Stimulated activated CD4-positive, alpha-beta T cell treated with anti-CD3 and anti-CD28 coated beads, TNF-alpha, amount 100 ng/mL, for 1 hour (primary cell): ENCODE data around the gene CPZ.
"Not testable (repeated sequence)": the region's sequence is repeated elsewhere in the genome, so short reads cannot be mapped to it uniquely, and the experiment has no call there.

Experiments
- DNase-seq, 3 donors: peaks; one replicate each; pipeline ENCODE4 v3.0.0-alpha.2; 2020; ENCODE audit warnings: low read depth in 3 of 3, low spot score in 1 of 3

CPZ gene

DNA sequence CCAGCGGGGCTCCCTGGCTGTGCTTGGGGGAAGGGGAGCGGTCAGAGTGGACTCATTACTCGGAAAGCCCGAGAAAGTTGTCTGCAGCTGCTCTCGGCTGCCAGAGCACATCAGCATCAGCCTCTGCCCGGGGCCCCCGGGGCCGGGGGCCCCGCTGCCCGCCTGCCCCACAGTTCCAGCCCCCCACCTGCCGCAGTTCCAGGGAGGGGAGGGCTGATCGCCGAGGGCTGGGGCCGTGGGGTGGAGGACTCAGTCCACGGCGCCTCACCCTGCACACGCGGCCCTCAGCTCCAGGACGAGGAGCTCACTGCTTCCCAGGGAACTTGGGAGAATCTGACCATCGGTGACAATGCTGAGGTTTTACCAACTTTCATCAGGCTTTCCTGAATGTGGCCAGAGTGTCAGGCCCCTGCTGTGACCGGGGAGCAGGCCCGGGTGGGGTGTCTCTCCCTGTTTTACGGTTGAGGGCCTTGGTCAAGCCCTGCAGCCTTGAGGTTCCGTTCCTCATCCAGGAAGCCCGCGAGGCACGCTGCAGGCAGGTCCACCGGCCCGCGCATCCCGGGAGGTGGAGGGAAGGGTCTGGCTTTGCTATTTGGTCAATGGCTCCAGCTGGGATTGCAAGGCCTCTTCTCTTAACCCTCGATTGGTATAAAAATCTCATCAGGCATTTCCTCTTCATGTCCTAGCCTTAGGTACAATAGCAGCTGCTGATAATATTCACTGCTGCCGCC lies 57.2 kb downstream of the CPZ start:
- no peak for DNase-seq

DNA sequence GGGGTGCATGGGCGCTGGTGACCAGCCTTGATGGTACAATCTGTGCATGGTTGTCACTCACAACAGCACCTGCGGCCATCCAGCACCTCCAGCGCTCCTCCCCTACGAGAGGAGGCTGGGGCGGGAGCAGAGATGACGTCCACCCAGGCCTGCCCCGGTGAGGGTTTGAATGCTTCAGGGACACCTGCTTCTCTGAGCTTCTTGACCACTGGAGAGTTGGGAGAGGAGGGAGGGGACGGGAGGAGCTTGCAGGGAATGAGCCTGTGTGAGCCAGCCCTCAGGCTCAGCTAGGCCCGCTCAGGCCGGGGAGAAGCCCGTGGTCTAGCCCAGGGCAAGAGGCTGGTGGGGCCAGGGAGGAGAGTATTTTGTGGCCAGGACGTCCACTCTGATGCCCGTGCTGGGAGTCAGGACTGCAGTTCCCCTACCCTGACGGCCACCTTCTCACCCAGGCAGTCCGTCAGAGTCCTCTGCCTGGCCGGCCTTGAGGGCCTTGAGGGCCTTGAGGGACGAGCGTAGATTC lies 59.2 kb downstream of the CPZ start:
- DNase-seq: no peak

DNA sequence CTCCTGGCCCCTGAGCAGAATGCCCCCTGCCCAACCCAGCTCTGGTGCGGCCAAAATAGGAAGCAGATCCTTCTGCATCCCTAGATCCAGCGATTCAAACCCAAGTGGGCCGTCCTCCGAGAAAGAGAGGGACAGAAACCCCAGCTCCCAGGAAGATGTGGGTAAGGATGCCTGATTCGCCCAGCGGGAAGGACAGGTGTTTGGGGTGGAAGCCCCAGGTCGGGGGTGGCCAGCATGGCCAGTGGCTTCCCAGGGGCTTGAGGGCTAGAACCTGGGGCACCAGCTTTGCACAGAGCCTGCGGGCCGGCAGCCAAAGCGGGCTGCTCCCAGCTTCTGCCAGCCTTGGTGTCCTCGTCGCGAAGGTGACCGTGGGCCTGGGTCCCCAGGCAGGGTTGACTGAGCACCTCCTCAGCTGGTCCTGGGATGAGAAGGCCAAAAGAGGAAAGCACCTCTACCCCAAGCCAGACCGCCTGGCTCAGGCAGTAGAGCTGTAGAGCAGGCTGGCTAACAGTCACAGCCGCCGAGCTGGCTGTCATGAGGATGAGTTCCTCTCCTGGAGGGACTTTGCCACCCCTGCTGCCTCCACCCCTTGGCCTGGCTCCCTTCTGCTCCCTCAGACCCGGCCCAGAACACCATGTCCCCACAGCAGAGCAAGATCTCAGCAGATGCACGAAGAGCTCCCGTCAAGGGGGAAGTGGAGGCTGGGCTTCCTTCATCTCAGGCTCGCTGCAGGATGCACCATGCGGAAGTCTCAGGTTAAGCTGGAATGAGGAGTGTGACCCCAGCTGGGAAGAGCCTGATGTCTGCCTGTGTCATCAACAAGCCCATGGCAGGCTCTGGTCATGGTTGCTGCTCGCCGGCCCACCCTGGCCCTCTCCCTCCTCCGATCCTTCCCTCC lies 59.9 kb downstream of the CPZ start:
- no peak for DNase-seq

DNA sequence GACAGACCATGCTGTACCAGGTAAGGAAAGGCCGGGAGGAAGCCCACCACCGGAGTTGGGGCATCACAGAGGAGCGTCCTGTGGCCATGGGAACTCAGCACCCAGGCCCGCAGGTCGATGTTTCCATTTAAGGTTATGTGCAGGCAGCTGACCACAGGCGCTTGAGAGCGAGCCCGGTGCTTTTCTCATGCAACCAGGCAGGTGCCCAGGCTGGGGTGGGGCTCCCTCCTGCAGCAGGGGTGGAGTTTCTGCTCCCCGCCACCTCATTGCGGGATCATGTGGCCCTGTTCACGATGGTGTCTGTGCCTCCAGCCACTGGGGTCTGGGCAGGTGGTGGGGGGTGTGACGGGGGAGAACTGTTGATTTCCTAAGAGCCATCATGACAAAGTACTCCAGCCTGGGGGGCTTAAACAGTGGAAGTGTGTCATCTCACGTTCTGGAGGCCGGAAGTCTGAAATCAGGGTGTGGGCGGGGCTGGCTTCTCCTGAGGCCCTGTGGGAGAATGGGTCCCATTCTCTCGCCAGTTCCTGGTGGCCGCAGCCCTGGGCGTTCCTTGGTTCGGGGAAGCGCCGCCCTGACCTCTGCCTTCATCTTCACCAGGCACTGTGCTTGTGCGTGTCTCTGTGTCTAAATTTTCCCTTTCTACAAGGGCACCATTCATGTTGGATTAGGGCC lies 60.9 kb downstream of the CPZ start:
- DNase-seq: no peak

DNA sequence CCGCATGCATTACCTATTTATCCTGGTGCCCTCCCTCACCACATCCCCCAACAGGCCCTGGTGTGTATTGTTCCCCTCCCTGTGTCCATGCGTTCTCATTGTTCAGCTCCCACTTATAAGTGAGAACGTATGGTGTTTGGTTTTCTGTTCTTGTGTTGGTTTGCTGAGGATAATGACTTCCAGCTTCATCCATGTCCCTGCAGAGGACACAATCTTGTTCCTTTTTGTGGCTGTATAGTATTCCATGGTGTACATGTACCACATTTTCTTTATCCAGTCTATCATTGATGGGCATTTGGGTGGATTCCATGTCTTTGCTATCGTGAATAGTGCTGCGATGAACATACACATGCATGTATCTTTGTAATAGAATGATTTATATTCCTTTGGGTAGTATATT lies 61.6 kb downstream of the CPZ start:
- not testable (repeated sequence) for DNase-seq

DNA sequence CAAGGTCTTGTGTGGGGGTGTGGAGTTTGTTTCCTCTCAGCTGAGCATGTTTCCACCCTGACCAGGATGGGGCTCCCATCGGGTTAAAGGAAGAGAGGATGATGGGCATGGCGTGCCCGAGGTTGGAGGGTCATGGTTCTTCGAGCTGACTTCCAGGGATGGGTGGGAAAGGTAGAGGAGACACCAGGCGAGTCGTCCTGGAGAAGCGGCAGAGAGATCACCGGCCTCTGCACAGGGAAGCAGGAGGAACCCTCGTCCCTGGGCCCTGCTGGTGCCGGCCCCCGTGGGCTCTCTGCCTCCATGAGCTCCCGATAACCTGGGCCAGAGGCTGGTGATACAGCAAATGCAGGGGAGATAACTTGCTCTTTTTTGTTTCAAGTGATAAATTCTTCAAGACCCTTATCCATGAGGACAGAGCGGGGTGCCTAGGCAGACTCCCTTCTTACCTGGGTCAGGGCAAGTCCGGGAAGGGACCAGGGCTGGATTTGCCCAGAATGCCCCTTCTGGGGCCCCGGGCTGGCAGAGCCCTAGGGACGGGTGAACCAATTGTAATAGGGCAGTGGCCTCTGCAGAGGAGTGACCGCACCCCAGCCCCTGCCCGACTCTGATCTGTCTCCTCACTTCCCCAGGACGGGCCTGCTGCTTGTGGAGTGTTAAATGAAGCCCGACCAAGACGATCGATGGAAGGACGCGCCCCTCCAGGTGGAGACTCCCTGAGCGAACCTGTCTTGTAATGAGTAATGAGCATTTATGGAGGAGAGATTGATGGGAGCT lies 63.0 kb downstream of the CPZ start:
- DNase-seq: no peak

DNA sequence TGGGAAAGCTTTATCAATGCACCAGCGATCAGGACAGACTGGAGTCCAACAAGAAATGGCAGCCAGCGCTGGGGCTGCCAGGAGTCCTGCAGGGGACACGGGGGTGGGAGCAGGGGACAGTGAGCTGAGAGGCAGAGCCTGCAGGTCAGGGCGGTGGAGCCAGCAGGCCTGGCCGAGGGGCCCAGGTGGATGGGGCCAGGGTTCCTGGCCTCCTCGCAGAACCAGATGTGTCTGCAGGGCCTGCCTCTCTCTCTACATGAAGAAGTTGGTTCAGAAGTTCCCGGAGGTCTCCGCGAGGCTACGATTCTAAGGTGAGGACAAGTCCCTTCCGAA lies 63.6 kb downstream of the CPZ start:
- no peak for DNase-seq

DNA sequence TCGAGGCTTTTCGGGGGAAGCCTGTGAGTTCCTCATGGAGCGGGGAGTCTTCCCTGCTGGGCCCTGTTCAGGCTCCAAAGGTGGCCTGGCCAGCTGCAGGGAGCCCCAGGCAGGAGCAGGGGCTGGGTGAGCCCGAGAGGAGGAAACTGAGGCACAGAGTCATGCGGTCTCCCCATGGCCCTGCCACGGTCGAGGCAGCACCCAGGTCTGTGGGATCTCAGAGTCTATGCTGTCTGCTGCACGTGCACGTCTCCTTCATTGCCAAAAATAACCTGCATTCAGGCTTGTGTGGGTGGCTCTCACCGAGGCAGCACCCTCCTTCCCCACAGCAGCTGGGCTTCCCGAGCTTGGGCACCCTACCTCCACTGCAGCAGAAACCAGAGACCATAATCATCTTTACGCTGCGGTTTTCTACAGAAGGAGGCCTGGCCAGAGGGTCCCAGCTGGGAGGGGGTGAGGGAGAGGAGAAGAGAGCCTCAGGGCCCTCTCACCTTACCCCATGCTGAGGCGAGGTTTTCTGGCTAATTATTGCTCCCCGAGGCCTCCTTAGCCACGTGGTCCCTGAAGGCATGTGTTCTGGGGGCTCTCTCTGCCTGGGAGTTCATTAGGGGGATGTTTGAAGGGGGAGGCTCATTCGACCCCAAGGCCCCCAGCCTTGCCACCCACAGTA lies 64.3 kb downstream of the CPZ start:
- no peak for DNase-seq

DNA sequence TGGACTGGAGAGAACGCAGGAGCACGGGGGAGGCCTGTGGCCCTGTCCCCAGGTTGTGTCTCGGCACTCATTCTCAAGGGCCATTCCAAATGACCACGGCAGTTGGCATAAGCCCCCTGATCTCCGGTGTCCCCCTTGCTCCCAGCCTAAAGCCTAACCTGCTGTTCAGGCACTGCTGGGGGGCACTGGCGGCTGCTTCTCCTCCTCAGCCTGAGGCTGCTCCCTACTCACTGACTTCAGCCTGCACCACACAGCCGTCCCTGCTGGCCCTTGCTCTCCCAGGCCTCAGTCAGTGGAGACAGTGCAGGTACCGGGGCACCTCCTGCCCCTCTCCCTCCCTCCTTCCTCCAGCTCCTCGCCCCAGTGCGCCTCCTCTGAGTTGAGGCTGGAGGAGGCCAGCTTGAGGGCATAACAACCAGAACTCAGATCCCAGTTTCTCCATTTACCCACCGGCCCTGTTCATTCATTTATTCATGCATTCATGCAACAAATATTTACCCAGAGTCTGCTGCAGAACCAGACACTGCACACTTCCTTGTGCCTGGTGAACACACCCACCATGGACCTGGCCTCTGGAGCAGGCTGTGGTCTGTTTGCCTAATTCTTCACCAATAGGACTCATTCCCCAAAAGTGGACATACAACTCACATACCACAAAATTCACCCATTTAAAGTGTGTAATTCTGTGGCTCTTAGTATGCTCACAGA lies 65.0 kb downstream of the CPZ start:
- DNase-seq: no peak

DNA sequence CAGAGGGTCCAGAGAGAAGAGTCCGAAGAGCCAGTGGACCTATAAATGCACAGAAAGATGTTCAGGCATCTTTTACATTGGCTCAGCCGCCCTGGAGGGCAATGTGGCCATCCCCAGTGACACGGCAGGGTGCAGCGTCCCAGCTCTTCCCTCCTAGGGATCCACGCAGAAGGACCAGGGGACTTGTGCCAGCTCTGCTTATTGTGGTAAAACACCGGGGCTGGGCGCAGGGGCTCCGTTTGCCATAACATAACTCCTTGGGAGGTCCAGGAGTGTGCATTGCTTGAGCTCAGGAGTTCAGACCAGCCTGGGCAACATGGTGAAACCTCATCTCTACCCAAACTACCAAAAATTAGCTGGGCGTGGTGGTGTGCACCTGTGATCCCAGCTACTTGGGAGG lies 70.2 kb downstream of the CPZ start:
- no peak for DNase-seq

DNA sequence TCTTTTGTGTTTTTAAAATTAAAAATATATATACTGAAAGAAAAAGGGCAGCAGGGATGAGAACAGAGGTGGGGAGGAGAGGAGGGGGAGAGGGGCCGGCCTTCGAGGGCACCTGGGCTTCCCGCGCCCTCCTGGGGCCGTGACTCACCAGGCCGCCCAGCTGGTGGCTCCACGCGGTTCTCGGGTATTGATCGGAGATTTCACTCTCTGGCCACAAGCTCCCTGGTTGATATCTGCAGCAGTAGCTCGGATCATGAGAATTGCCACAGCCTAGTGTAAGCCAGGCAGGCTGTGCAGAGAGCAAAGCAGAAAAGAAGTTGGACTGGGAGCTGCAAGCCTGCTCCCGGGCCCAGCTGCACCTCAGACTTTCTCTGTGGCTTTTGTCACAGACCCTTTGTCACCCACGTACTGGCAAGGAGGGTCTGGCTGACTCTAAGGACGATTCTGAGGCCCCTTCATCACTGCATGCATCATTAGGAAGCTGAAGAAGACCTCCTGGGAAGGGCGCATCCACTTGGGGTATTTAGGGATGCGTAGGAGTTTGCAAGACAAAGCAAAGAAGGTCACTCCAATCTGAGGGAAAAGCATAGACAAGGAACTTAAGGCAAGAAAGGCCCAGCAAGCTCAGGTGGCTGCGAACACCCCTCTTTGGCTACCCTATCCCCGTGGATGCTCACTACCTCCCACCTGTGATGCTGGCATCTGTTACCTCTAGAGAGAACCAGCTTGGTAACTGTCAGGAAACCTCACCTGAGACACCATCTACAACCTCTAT lies 71.7 kb downstream of the CPZ start:
- no peak for DNase-seq

DNA sequence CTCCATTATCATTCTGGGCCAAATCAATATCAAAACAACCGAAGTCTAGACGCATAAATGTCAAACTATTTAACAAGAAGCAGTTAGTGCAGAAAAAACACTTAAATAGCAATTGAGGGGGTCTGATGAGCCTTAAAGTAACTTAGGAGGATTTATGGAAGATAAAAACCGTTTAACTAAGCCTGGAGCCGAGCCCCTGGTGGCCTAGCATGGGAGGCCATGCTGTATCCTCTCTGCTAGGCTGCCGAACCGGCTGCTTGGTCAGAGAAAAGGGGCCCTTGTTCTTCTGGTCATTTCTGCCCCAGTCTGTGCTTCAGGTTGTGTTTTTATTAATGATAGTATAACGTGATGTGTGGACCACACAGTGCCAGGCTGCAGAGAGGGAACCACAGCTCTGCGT lies 72.4 kb downstream of the CPZ start:
- DNase-seq: no peak

DNA sequence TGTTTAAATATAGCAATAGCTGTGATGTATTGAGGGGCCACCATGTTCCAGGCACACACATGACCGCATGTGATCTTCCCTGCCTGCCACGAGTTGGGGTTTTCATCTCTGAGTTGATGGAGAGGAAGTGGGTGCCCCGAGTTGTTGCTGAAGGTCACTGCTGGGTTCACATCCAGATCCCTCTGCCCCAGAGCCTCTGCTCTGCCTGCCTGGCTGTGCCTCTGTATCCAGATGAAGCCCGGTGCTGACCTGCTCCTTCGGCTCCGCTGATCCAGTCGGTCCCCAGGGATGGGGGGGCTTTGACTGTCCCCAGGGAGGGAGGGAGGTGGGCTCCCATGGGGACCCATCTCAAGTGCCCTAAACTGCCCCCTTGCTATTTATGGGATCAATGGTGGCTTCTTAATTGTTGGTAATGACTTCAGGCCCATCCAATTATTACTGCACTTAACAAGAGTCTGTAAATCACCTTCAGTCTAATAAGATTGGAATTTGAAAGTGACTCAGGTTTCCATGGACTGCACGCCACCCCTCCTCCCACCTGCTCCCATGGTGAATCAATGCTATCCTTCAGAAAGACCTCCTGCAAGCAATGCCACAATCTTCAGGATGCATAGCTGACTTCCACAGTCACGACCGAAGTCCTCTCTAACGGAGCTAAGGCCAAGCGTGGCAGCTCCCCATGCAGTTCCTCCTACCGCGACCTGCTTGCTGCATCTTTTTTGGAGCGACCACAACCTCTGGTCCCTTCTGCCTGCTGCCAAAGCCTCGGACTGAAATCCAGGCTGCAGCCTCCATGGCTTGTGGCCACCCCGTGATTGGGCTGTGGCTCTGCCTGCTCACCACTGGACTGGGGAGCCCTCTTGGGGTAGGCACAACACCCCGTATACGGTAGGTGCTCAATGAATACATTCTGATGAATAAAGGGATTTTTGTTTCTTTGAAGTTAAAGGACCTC lies 73.1 kb downstream of the CPZ start:
- no peak for DNase-seq

DNA sequence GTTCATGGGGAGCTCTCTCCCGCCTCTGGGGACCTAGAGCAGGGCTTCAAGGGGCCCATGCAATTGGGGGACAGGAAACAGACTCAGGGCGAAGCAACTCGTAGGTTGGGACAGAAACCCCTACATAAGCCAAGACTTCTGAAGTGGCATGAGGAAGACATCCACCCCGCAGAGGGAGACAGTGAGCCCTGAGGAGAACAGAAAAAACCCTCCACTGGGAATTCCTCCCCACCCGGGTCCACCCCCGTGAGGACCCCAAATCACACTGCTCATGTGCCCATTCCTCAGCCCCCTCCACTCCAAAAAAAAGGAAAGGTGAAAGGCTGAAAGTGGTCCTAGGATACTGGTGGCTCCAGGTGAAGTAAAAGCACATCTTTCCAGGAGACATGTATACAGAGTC lies 74.0 kb downstream of the CPZ start:
- no peak for DNase-seq
